Hepatocyte (in vitro differentiated cells): ENCODE measurements around the gene ALCAM. TPM values are rescaled to one million over a fixed set of nuclear protein-coding genes. Genes with fewer than 3 reads are reported as not detected.

ENCODE experiments used
- DNase-seq: peaks from one replicate; pipeline ENCODE4 v3.0.0-alpha.2; 2016; ENCODE audit warnings: low spot score
- H2AFZ ChIP-seq: fragments of 200-600 bp; sonication (generic); 2 replicates; pipeline ENCODE4 v1.6.0; 2016; ENCODE audit warnings: antibody characterized with exemption, mild to moderate bottlenecking
- H3K27ac ChIP-seq: fragments of 200-600 bp; sonication (generic); 2 replicates; pipeline ENCODE4 v1.5.1; 2016; ENCODE audit warnings: mild to moderate bottlenecking
- H3K27me3 ChIP-seq: fragments of 200-600 bp; sonication (generic); 2 replicates; pipeline ENCODE4 v1.6.1; 2016
- H3K36me3 ChIP-seq: fragments of 200-600 bp; sonication (generic); replicated peaks from 2 replicates; pipeline ENCODE4 v1.5.1; 2016; ENCODE audit warnings: low read depth; ENCODE audit not compliant: insufficient read depth
- H3K4me1 ChIP-seq: fragments of 200-600 bp; sonication (generic); 2 replicates; pipeline ENCODE4 v1.5.1; 2016; ENCODE audit warnings: mild to moderate bottlenecking, moderate library complexity; ENCODE audit not compliant: insufficient read depth
- H3K4me2 ChIP-seq: fragments of 200-600 bp; sonication (generic); 2 replicates; pipeline ENCODE4 v1.6.0; 2016
- H3K4me3 ChIP-seq: fragments of 200-600 bp; sonication (generic); 2 replicates; pipeline ENCODE4 v1.5.1; 2016; ENCODE audit warnings: mild to moderate bottlenecking
- H3K79me2 ChIP-seq: fragments of 200-600 bp; sonication (generic); 2 replicates; pipeline ENCODE4 v1.6.0; 2017; ENCODE audit warnings: mild to moderate bottlenecking
- H3K9me2 ChIP-seq: fragments of 200-600 bp; sonication (generic); replicated peaks from 2 replicates; pipeline ENCODE4 v1.6.0; 2017; ENCODE audit warnings: mild to moderate bottlenecking; ENCODE audit not compliant: insufficient read depth
- H3K9me3 ChIP-seq: fragments of 200-600 bp; sonication (generic); 2 replicates; pipeline ENCODE4 v1.5.1; 2016; ENCODE audit warnings: low read depth, mild to moderate bottlenecking
- H4K20me1 ChIP-seq: fragments of 200-600 bp; sonication (generic); 2 replicates; pipeline ENCODE4 v1.6.0; 2016; ENCODE audit warnings: mild to moderate bottlenecking; ENCODE audit not compliant: insufficient read depth, poor library complexity, severe bottlenecking
- EZH2 ChIP-seq: fragments of 200-600 bp; sonication (generic); IDR thresholded peaks from 2 replicates; pipeline ENCODE4 v1.6.1; 2016; ENCODE audit warnings: antibody characterized with exemption, mild to moderate bottlenecking, borderline replicate concordance
- EZH2phosphoT487 ChIP-seq: fragments of 200-600 bp; sonication (generic); IDR thresholded peaks from one replicate; pipeline ENCODE4 v1.6.1; 2018; ENCODE audit warnings: antibody characterized with exemption, mild to moderate bottlenecking, low read depth, moderate library complexity; ENCODE audit not compliant: unreplicated experiment, severe bottlenecking
- WGBS: methylation state at CpG from one replicate; pipeline ENCODE4 v1.1.6; 2016; ENCODE audit warnings: low lambda C conversion rate; ENCODE audit errors: missing lambda C conversion rate; 5-methylcytosine and 5-hydroxymethylcytosine counted together
- polyA plus RNA-seq: library from polyadenylated mRNA; unstranded; fragments of >200 nt; fragmentation: Nextera tagmentation; extraction: Ambion mirVana; gene quantifications from 2 replicates; pipeline ENCODE4 v1.2.1, GENCODE V29; 2016
- total RNA-seq: library from RNA; depleted of rRNA; stranded (reverse); fragments of >200 nt; gene quantifications from 2 replicates; pipeline ENCODE4 v1.2.3, GENCODE V29; 2014
- TF ChIP-seq, protein P1 (sequence below): fragments of 200-600 bp; sonication (generic); IDR thresholded peaks from 2 replicates; pipeline ENCODE4 v1.5.1; 2016; ENCODE audit warnings: antibody characterized with exemption, mild to moderate bottlenecking; ENCODE audit not compliant: poor library complexity

Gene ALCAM
- total and polyA plus RNA-seq, 2 experiments from 2014 or later = 58.0 to 134 TPM

DNA sequence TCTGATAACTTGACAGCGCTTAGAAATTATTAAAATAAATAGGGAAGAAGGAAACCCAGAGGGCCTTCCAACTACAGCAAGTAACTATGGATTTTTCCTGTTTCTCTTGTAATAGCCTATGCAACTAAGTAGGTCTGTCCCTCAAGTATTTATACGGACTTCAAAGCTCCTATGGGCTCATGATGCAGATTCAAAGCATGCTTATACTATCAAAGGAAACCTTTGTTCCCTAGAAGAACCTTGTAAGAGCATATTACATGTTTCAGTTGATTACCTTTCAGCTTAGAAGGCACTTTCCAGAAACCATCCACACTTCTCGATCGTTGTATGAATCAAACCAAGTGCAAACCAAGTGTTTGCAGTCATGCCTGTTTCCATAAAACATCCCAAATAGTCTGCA lies 158.8 kb downstream of the ALCAM start:
- Histone ChIP-seq H3K27ac (no peak overlapping the region), H3K4me3 (no peak overlapping the region), H3K9me2 (no peaks in the 10 kb centered on the region), H3K36me3 (no peaks in the 10 kb centered on the region), H3K79me2 (no peaks in the 10 kb centered on the region), H3K4me2 (no peak overlapping the region), H3K27me3 (no peaks in the 10 kb centered on the region), H4K20me1 (no peaks in the 10 kb centered on the region), H3K9me3 (no peaks in the 10 kb centered on the region), H2AFZ (no peak overlapping the region), H3K4me1 (no peaks in the 10 kb centered on the region)
- no peak for DNase-seq
- 75% methylated on average over 4 of the region's 4 CpGs for WGBS
- no peak for TF ChIP-seq EZH2
- no peak for TF ChIP-seq EZH2phosphoT487
- TF ChIP-seq, protein P1, sequence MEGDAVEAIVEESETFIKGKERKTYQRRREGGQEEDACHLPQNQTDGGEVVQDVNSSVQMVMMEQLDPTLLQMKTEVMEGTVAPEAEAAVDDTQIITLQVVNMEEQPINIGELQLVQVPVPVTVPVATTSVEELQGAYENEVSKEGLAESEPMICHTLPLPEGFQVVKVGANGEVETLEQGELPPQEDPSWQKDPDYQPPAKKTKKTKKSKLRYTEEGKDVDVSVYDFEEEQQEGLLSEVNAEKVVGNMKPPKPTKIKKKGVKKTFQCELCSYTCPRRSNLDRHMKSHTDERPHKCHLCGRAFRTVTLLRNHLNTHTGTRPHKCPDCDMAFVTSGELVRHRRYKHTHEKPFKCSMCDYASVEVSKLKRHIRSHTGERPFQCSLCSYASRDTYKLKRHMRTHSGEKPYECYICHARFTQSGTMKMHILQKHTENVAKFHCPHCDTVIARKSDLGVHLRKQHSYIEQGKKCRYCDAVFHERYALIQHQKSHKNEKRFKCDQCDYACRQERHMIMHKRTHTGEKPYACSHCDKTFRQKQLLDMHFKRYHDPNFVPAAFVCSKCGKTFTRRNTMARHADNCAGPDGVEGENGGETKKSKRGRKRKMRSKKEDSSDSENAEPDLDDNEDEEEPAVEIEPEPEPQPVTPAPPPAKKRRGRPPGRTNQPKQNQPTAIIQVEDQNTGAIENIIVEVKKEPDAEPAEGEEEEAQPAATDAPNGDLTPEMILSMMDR = no peak

DNA sequence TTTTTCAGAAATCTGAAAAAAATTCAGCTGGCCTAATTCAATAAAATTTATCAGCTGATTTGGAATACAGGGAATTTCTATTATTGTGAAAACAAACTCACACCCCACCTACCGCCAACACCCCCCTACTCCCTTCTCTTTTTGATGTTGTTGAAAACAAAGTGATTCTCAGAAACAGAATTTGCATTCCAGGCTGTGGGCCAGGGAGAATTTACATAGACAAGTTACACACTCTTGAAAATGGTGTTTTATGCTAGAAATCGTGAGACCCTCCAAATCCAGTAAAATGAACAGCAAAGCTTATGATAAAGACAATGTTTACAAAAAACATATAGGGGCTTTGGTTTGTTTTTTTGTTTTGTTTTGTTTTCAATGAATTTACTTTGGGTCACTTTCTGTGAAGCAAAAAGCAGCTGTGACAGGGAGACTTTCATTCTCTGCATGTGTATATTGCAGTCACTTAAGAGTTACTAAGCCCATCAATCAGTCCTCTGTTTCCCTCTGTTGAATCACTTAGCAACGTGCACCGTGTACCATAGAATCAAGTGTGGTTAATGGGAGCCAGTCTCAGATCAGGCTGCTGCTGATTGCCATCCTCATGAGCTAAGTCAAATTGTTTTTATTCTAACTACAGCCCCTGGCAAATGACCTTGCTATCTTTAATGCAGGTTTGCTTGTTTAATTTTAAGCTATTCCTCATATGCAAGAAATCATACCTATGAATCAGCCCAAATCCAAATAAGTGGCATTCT lies 159.8 kb downstream of the ALCAM start:
- Histone ChIP-seq H3K4me1 (no peaks in the 10 kb centered on the region), H3K9me3 (no peaks in the 10 kb centered on the region), H3K4me3 (no peak overlapping the region), H4K20me1 (no peaks in the 10 kb centered on the region), H3K27ac (no peak overlapping the region), H3K4me2 (no peak overlapping the region), H3K36me3 (no peaks in the 10 kb centered on the region), H3K27me3 (no peaks in the 10 kb centered on the region), H3K79me2 (no peaks in the 10 kb centered on the region), H3K9me2 (no peaks in the 10 kb centered on the region), H2AFZ (no peak overlapping the region)
- no peak for TF ChIP-seq EZH2
- DNase-seq = no peak
- WGBS = 67% methylated on average over 4 of the region's 4 CpGs

DNA sequence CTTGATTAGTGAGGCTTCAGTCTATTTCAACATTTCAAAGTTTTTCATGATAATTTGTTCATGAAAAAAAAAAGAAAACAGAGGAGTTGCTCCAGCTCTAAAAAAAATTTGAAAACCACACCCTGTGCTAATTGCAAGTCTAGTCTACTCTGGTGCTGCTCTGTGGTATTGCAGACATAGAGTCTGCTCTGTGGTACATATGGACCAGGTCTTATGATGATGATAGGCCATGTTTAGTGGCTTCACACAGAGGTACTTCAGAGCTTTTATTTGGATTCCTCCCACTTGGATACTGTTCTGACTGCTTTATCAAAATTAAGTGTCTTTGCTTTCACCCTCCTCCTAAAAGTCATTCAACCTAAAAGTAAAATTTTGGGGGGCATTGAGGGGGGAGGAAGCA lies 160.8 kb downstream of the ALCAM start:
- Histone ChIP-seq H3K4me3 (no peak overlapping the region), H4K20me1 (no peaks in the 10 kb centered on the region), H3K9me2 (no peaks in the 10 kb centered on the region), H2AFZ (no peak overlapping the region), H3K27me3 (no peaks in the 10 kb centered on the region), H3K36me3 (no peaks in the 10 kb centered on the region), H3K4me2 (no peak overlapping the region), H3K79me2 (no peaks in the 10 kb centered on the region), H3K9me3 (no peaks in the 10 kb centered on the region), H3K27ac (no peak overlapping the region), H3K4me1 (no peaks in the 10 kb centered on the region)
- TF ChIP-seq EZH2phosphoT487 = no peak
- TF ChIP-seq, protein P1 = no peak
- TF ChIP-seq EZH2 = no peak
- DNase-seq = no peak

DNA sequence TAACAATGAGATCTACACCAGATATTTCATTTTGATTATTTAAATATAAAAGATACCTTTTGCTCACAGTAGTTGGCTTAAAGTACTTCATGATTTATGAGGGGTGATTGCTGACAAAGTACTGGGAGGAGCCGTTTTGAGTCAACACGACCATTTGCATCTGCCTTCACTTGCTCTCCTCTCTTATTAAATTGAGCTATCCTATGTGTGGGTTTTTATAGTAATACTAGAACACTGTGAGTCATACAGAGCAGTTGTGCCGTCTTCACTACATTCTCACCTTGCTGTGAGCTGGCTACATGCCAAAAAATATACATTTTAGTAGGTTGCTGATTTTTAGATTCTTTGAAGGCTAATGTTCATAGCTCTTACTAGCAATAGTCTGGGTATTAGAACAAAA lies 161.2 kb downstream of the ALCAM start:
- H3K4me2 ChIP-seq = no peak overlapping the region
- WGBS = 48% methylated on average over 3 of the region's 3 CpGs
- no peaks in the 10 kb centered on the region for H3K4me1 ChIP-seq
- H3K4me3 ChIP-seq = no peak overlapping the region
- no peaks in the 10 kb centered on the region for H3K9me3 ChIP-seq
- H3K27me3 ChIP-seq = no peaks in the 10 kb centered on the region
- DNase-seq = no peak
- H4K20me1 ChIP-seq = no peaks in the 10 kb centered on the region
- no peak overlapping the region for H3K27ac ChIP-seq
- H3K79me2 ChIP-seq = no peaks in the 10 kb centered on the region
- H2AFZ ChIP-seq = no peak overlapping the region
- no peaks in the 10 kb centered on the region for H3K36me3 ChIP-seq
- TF ChIP-seq, protein P1 = no peak
- TF ChIP-seq EZH2phosphoT487 (no peak), EZH2 (no peak)
- no peaks in the 10 kb centered on the region for H3K9me2 ChIP-seq
